ENCODE measurements around the gene CCDC88B. TPM values are rescaled to one million over a fixed set of nuclear protein-coding genes. Genes with fewer than 3 reads are reported as not detected.

CCDC88B gene
- total RNA-seq, 1 experiment from 2014 or later = 14.7 TPM

DNA sequence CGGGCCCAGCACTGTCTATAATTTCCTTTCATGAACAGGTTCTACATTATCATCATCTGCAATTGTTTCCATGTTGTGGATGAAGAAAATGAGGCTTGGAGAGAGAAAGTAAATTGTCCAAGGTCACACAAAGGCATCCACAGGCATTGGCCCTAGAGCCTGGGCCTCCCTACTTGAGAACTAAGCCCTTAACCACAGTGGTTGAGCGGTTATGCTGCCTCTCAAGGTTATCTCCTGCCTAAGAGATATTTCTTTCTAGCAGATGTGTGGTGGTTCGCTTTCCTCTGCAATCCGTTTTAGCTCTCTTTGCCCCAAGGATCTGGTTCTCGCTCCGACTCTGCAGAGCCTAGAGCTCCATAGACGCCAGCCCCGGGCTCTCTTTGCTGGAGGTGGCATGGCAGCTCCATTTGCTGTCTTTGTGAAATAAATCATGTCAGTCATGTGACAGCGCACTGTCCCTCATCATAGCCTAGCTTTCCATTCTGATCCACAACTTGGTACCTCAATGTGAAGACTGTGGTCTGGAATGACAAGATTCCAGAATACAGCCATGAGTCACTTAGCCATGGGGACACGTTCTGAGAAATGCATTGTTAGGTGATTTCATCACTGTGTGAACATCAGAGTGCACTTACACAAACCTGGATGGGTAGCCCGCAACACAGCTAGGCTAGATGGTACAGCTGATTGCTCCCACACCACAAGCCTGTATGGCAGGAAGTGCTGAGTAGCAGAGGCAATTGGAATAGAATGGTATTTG is 46.1 kb downstream of the CCDC88B start:
- ChIA-PET CTCF (interaction anchor here (1.5 kb wide), 1 partner anchor 63 kb away, joined by 5 read pairs; no protein-coding TSS in a partner anchor), POLR2A (interaction anchor here (0.5 kb wide), 1 partner anchor 1619 kb away, joined by 3 read pairs; no protein-coding TSS in a partner anchor)

More for the DNA sequence above, 46.1 kb downstream of the CCDC88B start:
- no peak overlapping the region for H3K9ac ChIP-seq (ENCODE audit: low read length)
- TF ChIP-seq EGR1 (IDR thresholded peaks at IDR 0.05; ENCODE audit: low read depth) (no peak), POLR2AphosphoS5 (IDR thresholded peaks at IDR 0.05; ENCODE audit: low read depth, low read length) (no peak), ZNF274 (IDR thresholded peaks at IDR 0.05; ENCODE audit: low read depth, low read length) (no peak), JUND (IDR thresholded peaks at IDR 0.05) (peak; percentile 28; the same call in 1 of the 2 replicates), CEBPB (IDR thresholded peaks at IDR 0.05; ENCODE audit: low read depth) (peak; percentile 54), SP1 (IDR thresholded peaks at IDR 0.05; ENCODE audit: low read depth) (peak; percentile 46; the same call in 1 of the 2 replicates), EZH2 (IDR thresholded peaks at IDR 0.05) (no peak), RAD21 (IDR thresholded peaks at IDR 0.05; ENCODE audit: low read depth) (no peak), FOSL1 (IDR thresholded peaks at IDR 0.05; ENCODE audit: low read depth) (peak; percentile 37; the same call in 1 of the 2 replicates)
- TF ChIP-seq, protein P1, sequence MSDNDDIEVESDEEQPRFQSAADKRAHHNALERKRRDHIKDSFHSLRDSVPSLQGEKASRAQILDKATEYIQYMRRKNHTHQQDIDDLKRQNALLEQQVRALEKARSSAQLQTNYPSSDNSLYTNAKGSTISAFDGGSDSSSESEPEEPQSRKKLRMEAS (IDR thresholded peaks at IDR 0.05) = 0 out of 2 replicates have a peak, but pooled peaks have one; percentile 14
- TF ChIP-seq, protein P2, sequence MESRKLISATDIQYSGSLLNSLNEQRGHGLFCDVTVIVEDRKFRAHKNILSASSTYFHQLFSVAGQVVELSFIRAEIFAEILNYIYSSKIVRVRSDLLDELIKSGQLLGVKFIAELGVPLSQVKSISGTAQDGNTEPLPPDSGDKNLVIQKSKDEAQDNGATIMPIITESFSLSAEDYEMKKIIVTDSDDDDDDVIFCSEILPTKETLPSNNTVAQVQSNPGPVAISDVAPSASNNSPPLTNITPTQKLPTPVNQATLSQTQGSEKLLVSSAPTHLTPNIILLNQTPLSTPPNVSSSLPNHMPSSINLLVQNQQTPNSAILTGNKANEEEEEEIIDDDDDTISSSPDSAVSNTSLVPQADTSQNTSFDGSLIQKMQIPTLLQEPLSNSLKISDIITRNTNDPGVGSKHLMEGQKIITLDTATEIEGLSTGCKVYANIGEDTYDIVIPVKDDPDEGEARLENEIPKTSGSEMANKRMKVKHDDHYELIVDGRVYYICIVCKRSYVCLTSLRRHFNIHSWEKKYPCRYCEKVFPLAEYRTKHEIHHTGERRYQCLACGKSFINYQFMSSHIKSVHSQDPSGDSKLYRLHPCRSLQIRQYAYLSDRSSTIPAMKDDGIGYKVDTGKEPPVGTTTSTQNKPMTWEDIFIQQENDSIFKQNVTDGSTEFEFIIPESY (IDR thresholded peaks at IDR 0.05; ENCODE audit: extremely low read depth, insufficient replicate concordance, low read length) = no peak
- TF ChIP-seq, protein P3, sequence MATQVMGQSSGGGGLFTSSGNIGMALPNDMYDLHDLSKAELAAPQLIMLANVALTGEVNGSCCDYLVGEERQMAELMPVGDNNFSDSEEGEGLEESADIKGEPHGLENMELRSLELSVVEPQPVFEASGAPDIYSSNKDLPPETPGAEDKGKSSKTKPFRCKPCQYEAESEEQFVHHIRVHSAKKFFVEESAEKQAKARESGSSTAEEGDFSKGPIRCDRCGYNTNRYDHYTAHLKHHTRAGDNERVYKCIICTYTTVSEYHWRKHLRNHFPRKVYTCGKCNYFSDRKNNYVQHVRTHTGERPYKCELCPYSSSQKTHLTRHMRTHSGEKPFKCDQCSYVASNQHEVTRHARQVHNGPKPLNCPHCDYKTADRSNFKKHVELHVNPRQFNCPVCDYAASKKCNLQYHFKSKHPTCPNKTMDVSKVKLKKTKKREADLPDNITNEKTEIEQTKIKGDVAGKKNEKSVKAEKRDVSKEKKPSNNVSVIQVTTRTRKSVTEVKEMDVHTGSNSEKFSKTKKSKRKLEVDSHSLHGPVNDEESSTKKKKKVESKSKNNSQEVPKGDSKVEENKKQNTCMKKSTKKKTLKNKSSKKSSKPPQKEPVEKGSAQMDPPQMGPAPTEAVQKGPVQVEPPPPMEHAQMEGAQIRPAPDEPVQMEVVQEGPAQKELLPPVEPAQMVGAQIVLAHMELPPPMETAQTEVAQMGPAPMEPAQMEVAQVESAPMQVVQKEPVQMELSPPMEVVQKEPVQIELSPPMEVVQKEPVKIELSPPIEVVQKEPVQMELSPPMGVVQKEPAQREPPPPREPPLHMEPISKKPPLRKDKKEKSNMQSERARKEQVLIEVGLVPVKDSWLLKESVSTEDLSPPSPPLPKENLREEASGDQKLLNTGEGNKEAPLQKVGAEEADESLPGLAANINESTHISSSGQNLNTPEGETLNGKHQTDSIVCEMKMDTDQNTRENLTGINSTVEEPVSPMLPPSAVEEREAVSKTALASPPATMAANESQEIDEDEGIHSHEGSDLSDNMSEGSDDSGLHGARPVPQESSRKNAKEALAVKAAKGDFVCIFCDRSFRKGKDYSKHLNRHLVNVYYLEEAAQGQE (IDR thresholded peaks at IDR 0.05; ENCODE audit: low read depth) = no peak
- TF ChIP-seq, protein P4, sequence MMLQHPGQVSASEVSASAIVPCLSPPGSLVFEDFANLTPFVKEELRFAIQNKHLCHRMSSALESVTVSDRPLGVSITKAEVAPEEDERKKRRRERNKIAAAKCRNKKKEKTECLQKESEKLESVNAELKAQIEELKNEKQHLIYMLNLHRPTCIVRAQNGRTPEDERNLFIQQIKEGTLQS (IDR thresholded peaks at IDR 0.05) = 0 out of 2 replicates have a peak, but pooled peaks have one; percentile 22
- H3K27me3 ChIP-seq (ENCODE audit: insufficient read depth, low read length) = no peaks in the 10 kb centered on the region
- H3K79me2 ChIP-seq (ENCODE audit: insufficient read depth, low read length) = no peaks in the 10 kb centered on the region
- H3K4me2 ChIP-seq (ENCODE audit: low read length) = peak overlapping the region; percentile 56
- no peaks in the 10 kb centered on the region for H4K20me1 ChIP-seq (ENCODE audit: insufficient read depth)
- RAD21 ChIA-PET (ENCODE audit: low non-redundant PET in 1 of 2, low total read pairs in 2 of 2, uncharacterized antibody in 2 of 2, unreplicated experiment in 2 of 2) = no interaction called here
- ATAC-seq = peak; percentile 65
- no peaks in the 10 kb centered on the region for H3K36me3 ChIP-seq (ENCODE audit: control insufficient read depth in 1 of 2, insufficient read depth in 2 of 2, low read length in 2 of 2)
- H3K9me2 ChIP-seq (ENCODE audit: insufficient read depth) = no peaks in the 10 kb centered on the region
- peaks cover 8 to 35% of the 10 kb centered on the region in 2 experiments for H3K4me1 ChIP-seq (ENCODE audit: control insufficient read depth in 1 of 2, insufficient read depth in 2 of 2, low read length in 2 of 2)
- DNase-seq (ENCODE audit: low read depth, low spot score) = peak; percentile 38
- BruUV-seq (replicated peaks) = no TSS peak
- no peak overlapping the region for H2AFZ ChIP-seq (ENCODE audit: low read depth, low read length, poor library complexity, severe bottlenecking)
- H3K9me3 ChIP-seq (ENCODE audit: control insufficient read depth in 1 of 2, insufficient read depth in 1 of 2, low read depth in 1 of 2, low read length in 2 of 2) = no peaks in the 10 kb centered on the region
- intact Hi-C loops (cut with micrococcal nuclease) = no loop called here
- no peak overlapping the region for H3K4me3 ChIP-seq (replicated peaks in 1 of 2; ENCODE audit: low read depth in 1 of 2, low read length in 2 of 2)
- no peak overlapping the region for H3K27ac ChIP-seq (ENCODE audit: low read depth, low read length)

Measured in HCT116 (cell line).